ENCODE data around the gene ACSM4. TPM values are rescaled to one million over a fixed set of nuclear protein-coding genes. Genes with fewer than 3 reads are reported as not detected.
A peak's percentile ranks its signal among the peaks of the same experiment; 100 is the strongest.

Gene ACSM4
- total and polyA plus RNA-seq, 3 experiments from 2014 or later = not detected

- no peaks in the 10 kb centered on the region for H3K27me3 ChIP-seq (ENCODE audit: insufficient read depth, low read length, poor library complexity, severe bottlenecking)
- peaks cover 9% of the 10 kb centered on the region for H3K4me1 ChIP-seq (ENCODE audit: insufficient read depth, low read length)
- H3K4me3 ChIP-seq (ENCODE audit: low read length) = no peak overlapping the region
- H3K36me3 ChIP-seq (ENCODE audit: insufficient read depth, low read length) = no peaks in the 10 kb centered on the region
- Mint-ChIP-seq H3K4me1 (peaks cover 17 to 39% (median 23%) of the 10 kb centered on the region in 3 donors), H3K27ac (peak overlapping the region in 5 of 8 donors; percentile 0 to 47 (median 8)), H3K9me3 (peaks cover 1 to 23% (median 17%) of the 10 kb centered on the region in 5 donors), H3K4me3 (no peak overlapping the region), H3K27me3 (no peaks in the 10 kb centered on the region), H3K36me3 (peaks cover 0 to 17% (median 0%) of the 10 kb centered on the region in 3 donors)
- ChIA-PET CTCF (no interaction called here), POLR2A (no interaction called here)
- no peak overlapping the region for H3K27ac ChIP-seq (ENCODE audit: low read depth, low read length)
- no peak for DNase-seq
- peaks cover 6% of the 10 kb centered on the region for H3K9me3 ChIP-seq (ENCODE audit: low read length)
These were observed 35.8 kb downstream of the ACSM4 start for GRCh38 chr12:7339675-7340074.

- Mint-ChIP-seq H3K4me3 (no peak overlapping the region), H3K9me3 (peaks cover 11 to 33% (median 12%) of the 10 kb centered on the region in 5 donors), H3K27ac (peak overlapping the region in 1 of 8 donors; percentile 22), H3K36me3 (peaks cover 0 to 31% (median 4%) of the 10 kb centered on the region in 3 donors), H3K27me3 (no peaks in the 10 kb centered on the region), H3K4me1 (peaks cover 37 to 63% (median 46%) of the 10 kb centered on the region in 3 donors)
- H3K27me3 ChIP-seq (ENCODE audit: insufficient read depth, low read length, poor library complexity, severe bottlenecking) = no peaks in the 10 kb centered on the region
- CTCF ChIA-PET = no interaction called here
- H3K36me3 ChIP-seq (ENCODE audit: insufficient read depth, low read length) = no peaks in the 10 kb centered on the region
- H3K4me1 ChIP-seq (ENCODE audit: insufficient read depth, low read length) = peaks cover 19% of the 10 kb centered on the region
- no peak overlapping the region for H3K27ac ChIP-seq (ENCODE audit: low read depth, low read length)
- peaks cover 11% of the 10 kb centered on the region for H3K9me3 ChIP-seq (ENCODE audit: low read length)
- H3K4me3 ChIP-seq (ENCODE audit: low read length) = no peak overlapping the region
- no peak for DNase-seq
- POLR2A ChIA-PET = no interaction called here
These were observed 41.1 kb downstream of the ACSM4 start for GRCh38 chr12:7344833-7345606.

- no peaks in the 10 kb centered on the region for H3K27me3 Mint-ChIP-seq
- DNase-seq = peak in 1 of 5 donors; percentile 17
- no peaks in the 10 kb centered on the region for H3K27me3 ChIP-seq (ENCODE audit: insufficient read depth, low read length, poor library complexity, severe bottlenecking)
- peak overlapping the region; percentile 3 to 67 (median 45) for H3K4me3 Mint-ChIP-seq
- H3K4me1 Mint-ChIP-seq = peaks cover 49 to 74% (median 61%) of the 10 kb centered on the region in 3 donors
- peaks cover 28% of the 10 kb centered on the region for H3K4me1 ChIP-seq (ENCODE audit: insufficient read depth, low read length)
- POLR2A ChIA-PET = no interaction called here
- H3K27ac Mint-ChIP-seq = peak overlapping the region; percentile 0 to 89 (median 58)
- H3K9me3 Mint-ChIP-seq = peaks cover 11 to 33% (median 12%) of the 10 kb centered on the region in 5 donors
- peaks cover 0 to 31% (median 4%) of the 10 kb centered on the region in 3 donors for H3K36me3 Mint-ChIP-seq
- H3K27ac ChIP-seq (ENCODE audit: low read depth, low read length) = no peak overlapping the region
- CTCF ChIA-PET = interaction anchor here (0.6 kb wide), 1 partner anchor 1359 kb away, joined by 3 read pairs; no protein-coding TSS in a partner anchor
- H3K36me3 ChIP-seq (ENCODE audit: insufficient read depth, low read length) = no peaks in the 10 kb centered on the region
- H3K4me3 ChIP-seq (ENCODE audit: low read length) = peak overlapping the region; percentile 11
- H3K9me3 ChIP-seq (ENCODE audit: low read length) = peaks cover 11% of the 10 kb centered on the region
These were observed 42.8 kb downstream of the ACSM4 start for GRCh38 chr12:7346551-7347225.

- POLR2A ChIA-PET = no interaction called here
- Histone ChIP-seq H3K27ac (ENCODE audit: low read depth, low read length) (no peak overlapping the region), H3K9me3 (ENCODE audit: low read length) (peaks cover 8% of the 10 kb centered on the region), H3K27me3 (ENCODE audit: insufficient read depth, low read length, poor library complexity, severe bottlenecking) (no peaks in the 10 kb centered on the region), H3K4me1 (ENCODE audit: insufficient read depth, low read length) (peaks cover 28% of the 10 kb centered on the region), H3K4me3 (ENCODE audit: low read length) (no peak overlapping the region), H3K36me3 (ENCODE audit: insufficient read depth, low read length) (no peaks in the 10 kb centered on the region)
- Mint-ChIP-seq H3K27me3 (peaks cover 3% of the 10 kb centered on the region in 2 donors), H3K4me1 (peaks cover 42 to 69% (median 48%) of the 10 kb centered on the region in 3 donors), H3K36me3 (peaks cover 0 to 16% (median 4%) of the 10 kb centered on the region in 3 donors), H3K4me3 (no peak overlapping the region), H3K9me3 (peaks cover 5 to 18% (median 9%) of the 10 kb centered on the region in 5 donors), H3K27ac (no peak overlapping the region)
- CTCF ChIA-PET = no interaction called here
- DNase-seq = no peak
These were observed 45.5 kb downstream of the ACSM4 start for GRCh38 chr12:7349418-7349817.

GRCh38 chr12:7351177-7351576, 47.3 kb downstream of the ACSM4 start:
- no peak overlapping the region for H3K27ac ChIP-seq (ENCODE audit: low read depth, low read length)
- peaks cover 32 to 52% (median 36%) of the 10 kb centered on the region in 3 donors for H3K4me1 Mint-ChIP-seq
- no peak overlapping the region for H3K4me3 ChIP-seq (ENCODE audit: low read length)
- DNase-seq = no peak
- no peaks in the 10 kb centered on the region for H3K27me3 ChIP-seq (ENCODE audit: insufficient read depth, low read length, poor library complexity, severe bottlenecking)
- ChIA-PET POLR2A (no interaction called here), CTCF (no interaction called here)
- peak overlapping the region in 3 of 7 donors; percentile 3 to 34 (median 30) for H3K4me3 Mint-ChIP-seq
- peaks cover 3 to 7% of the 10 kb centered on the region in 2 donors for H3K27me3 Mint-ChIP-seq
- peaks cover 0 to 3% (median 0%) of the 10 kb centered on the region in 3 donors for H3K36me3 Mint-ChIP-seq
- H3K4me1 ChIP-seq (ENCODE audit: insufficient read depth, low read length) = peaks cover 22% of the 10 kb centered on the region
- H3K9me3 ChIP-seq (ENCODE audit: low read length) = no peaks in the 10 kb centered on the region
- H3K9me3 Mint-ChIP-seq = peaks cover 0 to 2% (median 0%) of the 10 kb centered on the region in 5 donors
- H3K36me3 ChIP-seq (ENCODE audit: insufficient read depth, low read length) = no peaks in the 10 kb centered on the region
- no peak overlapping the region for H3K27ac Mint-ChIP-seq

- Mint-ChIP-seq H3K36me3 (no peaks in the 10 kb centered on the region), H3K9me3 (no peaks in the 10 kb centered on the region), H3K4me1 (peaks cover 21 to 42% (median 25%) of the 10 kb centered on the region in 3 donors), H3K27me3 (peaks cover 3 to 13% of the 10 kb centered on the region in 2 donors), H3K27ac (no peak overlapping the region), H3K4me3 (no peak overlapping the region)
- no peak overlapping the region for H3K4me3 ChIP-seq (ENCODE audit: low read length)
- CTCF ChIA-PET = no interaction called here
- H3K36me3 ChIP-seq (ENCODE audit: insufficient read depth, low read length) = no peaks in the 10 kb centered on the region
- no peaks in the 10 kb centered on the region for H3K27me3 ChIP-seq (ENCODE audit: insufficient read depth, low read length, poor library complexity, severe bottlenecking)
- DNase-seq = no peak
- no peaks in the 10 kb centered on the region for H3K9me3 ChIP-seq (ENCODE audit: low read length)
- peaks cover 13% of the 10 kb centered on the region for H3K4me1 ChIP-seq (ENCODE audit: insufficient read depth, low read length)
- POLR2A ChIA-PET = no interaction called here
- H3K27ac ChIP-seq (ENCODE audit: low read depth, low read length) = no peak overlapping the region
These were observed 48.8 kb downstream of the ACSM4 start for GRCh38 chr12:7352661-7353060.

GRCh38 chr12:7354529-7354928, 50.7 kb downstream of the ACSM4 start:
- Mint-ChIP-seq H3K27ac (no peak overlapping the region), H3K4me3 (no peak overlapping the region), H3K9me3 (no peaks in the 10 kb centered on the region), H3K27me3 (peaks cover 3 to 13% of the 10 kb centered on the region in 2 donors), H3K4me1 (peaks cover 17 to 32% (median 20%) of the 10 kb centered on the region in 3 donors), H3K36me3 (no peaks in the 10 kb centered on the region)
- Histone ChIP-seq H3K36me3 (ENCODE audit: insufficient read depth, low read length) (no peaks in the 10 kb centered on the region), H3K4me1 (ENCODE audit: insufficient read depth, low read length) (peaks cover 13% of the 10 kb centered on the region), H3K4me3 (ENCODE audit: low read length) (no peak overlapping the region), H3K9me3 (ENCODE audit: low read length) (no peaks in the 10 kb centered on the region), H3K27me3 (ENCODE audit: insufficient read depth, low read length, poor library complexity, severe bottlenecking) (no peaks in the 10 kb centered on the region), H3K27ac (ENCODE audit: low read depth, low read length) (no peak overlapping the region)
- ChIA-PET CTCF (no interaction called here), POLR2A (no interaction called here)
- DNase-seq = no peak

- H3K9me3 Mint-ChIP-seq = no peaks in the 10 kb centered on the region
- H3K27ac Mint-ChIP-seq = no peak overlapping the region
- H3K27me3 Mint-ChIP-seq = peaks cover 0 to 10% of the 10 kb centered on the region in 2 donors
- no peaks in the 10 kb centered on the region for H3K9me3 ChIP-seq (ENCODE audit: low read length)
- peaks cover 0 to 4% (median 0%) of the 10 kb centered on the region in 3 donors for H3K4me1 Mint-ChIP-seq
- H3K36me3 ChIP-seq (ENCODE audit: insufficient read depth, low read length) = no peaks in the 10 kb centered on the region
- no peak overlapping the region for H3K4me3 ChIP-seq (ENCODE audit: low read length)
- ChIA-PET CTCF (no interaction called here), POLR2A (no interaction called here)
- no peak overlapping the region for H3K27ac ChIP-seq (ENCODE audit: low read depth, low read length)
- no peaks in the 10 kb centered on the region for H3K27me3 ChIP-seq (ENCODE audit: insufficient read depth, low read length, poor library complexity, severe bottlenecking)
- no peaks in the 10 kb centered on the region for H3K4me1 ChIP-seq (ENCODE audit: insufficient read depth, low read length)
- no peak overlapping the region for H3K4me3 Mint-ChIP-seq
- H3K36me3 Mint-ChIP-seq = no peaks in the 10 kb centered on the region
- DNase-seq = no peak
These were observed 57.4 kb downstream of the ACSM4 start for GRCh38 chr12:7361265-7361664.

Measured in CD8-positive, alpha-beta memory T cell (primary cell).